SK-N-SH treated with all-trans-retinoic acid at 6 μM for 48 hours (cell line): ENCODE results near the gene ADAMTS2.

ENCODE experiments used
- ATAC-seq: fragments of 200-7000 bp; cut with Tn5 transposase; 3 replicates; pipeline ENCODE4 v1.9.1; 2020; ENCODE audit warnings: mild to moderate bottlenecking, moderate library complexity
- ARNTL ChIP-seq: fragments of 450-650 bp; formaldehyde crosslinking; IDR thresholded peaks from 2 replicates; pipeline ENCODE4 v1.5.0; 2020; ENCODE audit warnings: low read depth, mild to moderate bottlenecking, moderate library complexity, borderline replicate concordance
- BACH2 ChIP-seq: fragments of 250-450 bp; sonication (Bioruptor Pico); IDR thresholded peaks from 2 replicates; pipeline ENCODE4 v1.9.0; 2021; ENCODE audit warnings: mild to moderate bottlenecking, borderline replicate concordance
- CREB5 ChIP-seq: fragments of 250-450 bp; sonication (Bioruptor Pico); IDR thresholded peaks from 2 replicates; pipeline ENCODE4 v1.5.1; 2020; ENCODE audit warnings: low read depth, mild to moderate bottlenecking, moderate library complexity
- CSDC2 ChIP-seq: fragments of 250-450 bp; sonication (Bioruptor Pico); IDR thresholded peaks from 2 replicates; pipeline ENCODE4 v1.5.0; 2020; ENCODE audit warnings: mild to moderate bottlenecking, moderate library complexity
- CSRNP3 ChIP-seq: fragments of 250-450 bp; sonication (Bioruptor Pico); IDR thresholded peaks from 2 replicates; pipeline ENCODE4 v1.5.1; 2021; ENCODE audit warnings: mild to moderate bottlenecking, moderate library complexity
- ESRRG ChIP-seq: fragments of 250-450 bp; sonication (Bioruptor Pico); IDR thresholded peaks from 2 replicates; pipeline ENCODE4 v1.6.1; 2021; ENCODE audit warnings: mild to moderate bottlenecking
- GLIS3 ChIP-seq: fragments of 250-450 bp; sonication (Bioruptor Pico); IDR thresholded peaks from 2 replicates; pipeline ENCODE4 v1.5.0; 2020; ENCODE audit warnings: mild to moderate bottlenecking, moderate library complexity
- ISL1 ChIP-seq: fragments of 250-450 bp; sonication (Bioruptor Pico); IDR thresholded peaks from 2 replicates; pipeline ENCODE4 v2.1.2; 2022; ENCODE audit warnings: mild to moderate bottlenecking, moderate library complexity
- OSR1 ChIP-seq: fragments of 250-450 bp; sonication (Bioruptor Pico); IDR thresholded peaks from 2 replicates; pipeline ENCODE4 v1.8.0; 2022; ENCODE audit warnings: moderate library complexity, mild to moderate bottlenecking, inconsistent platforms
- PATZ1 ChIP-seq: fragments of 250-450 bp; sonication (Bioruptor Pico); IDR thresholded peaks from 2 replicates; pipeline ENCODE4 v1.8.0; 2020; ENCODE audit warnings: mild to moderate bottlenecking, moderate library complexity, borderline replicate concordance
- POU6F1 ChIP-seq: fragments of 250-450 bp; sonication (Bioruptor Pico); IDR thresholded peaks from 2 replicates; pipeline ENCODE4 v1.8.0; 2021; ENCODE audit warnings: low read depth, mild to moderate bottlenecking, moderate library complexity, borderline replicate concordance
- RARB ChIP-seq: fragments of 250-450 bp; sonication (Bioruptor Pico); IDR thresholded peaks from 2 replicates; pipeline ENCODE4 v1.8.0; 2021; ENCODE audit warnings: mild to moderate bottlenecking, moderate library complexity
- SNAI2 ChIP-seq: fragments of 250-450 bp; sonication (Bioruptor Pico); IDR thresholded peaks from 2 replicates; pipeline ENCODE4 v1.5.0; 2020; ENCODE audit warnings: mild to moderate bottlenecking, moderate library complexity
- TCF4 ChIP-seq: fragments of 250-450 bp; sonication (Bioruptor Pico); IDR thresholded peaks from 2 replicates; pipeline ENCODE4 v1.8.0; 2021; ENCODE audit warnings: mild to moderate bottlenecking, moderate library complexity, borderline replicate concordance
- TOX ChIP-seq: fragments of 250-450 bp; sonication (Bioruptor Pico); IDR thresholded peaks from 2 replicates; pipeline ENCODE4 v1.8.0; 2021; ENCODE audit warnings: mild to moderate bottlenecking, moderate library complexity, borderline replicate concordance
- TSHZ2 ChIP-seq: fragments of 250-450 bp; sonication (Bioruptor Pico); IDR thresholded peaks from 2 replicates; pipeline ENCODE4 v1.5.0; 2020; ENCODE audit warnings: mild to moderate bottlenecking, moderate library complexity
- ZC3H10 ChIP-seq: fragments of 250-450 bp; sonication (Bioruptor Pico); IDR thresholded peaks from 2 replicates; pipeline ENCODE4 v1.5.1; 2021; ENCODE audit warnings: mild to moderate bottlenecking, moderate library complexity
- ZFP3 ChIP-seq: fragments of 250-450 bp; sonication (Bioruptor Pico); IDR thresholded peaks from 2 replicates; pipeline ENCODE4 v1.5.0; 2020; ENCODE audit warnings: mild to moderate bottlenecking, moderate library complexity
- ZFP30 ChIP-seq: fragments of 450-650 bp; formaldehyde crosslinking; IDR thresholded peaks from 2 replicates; pipeline ENCODE4 v1.5.0; 2022; ENCODE audit warnings: mild to moderate bottlenecking, moderate library complexity
- ZNF565 ChIP-seq: fragments of 450-650 bp; formaldehyde crosslinking; conservative IDR thresholded peaks from 2 replicates; pipeline ENCODE4 v1.5.0; 2020; ENCODE audit warnings: low read depth, mild to moderate bottlenecking, moderate library complexity
- ZNF70 ChIP-seq: fragments of 450-650 bp; formaldehyde crosslinking; IDR thresholded peaks from 2 replicates; pipeline ENCODE4 v1.5.0; 2020; ENCODE audit warnings: mild to moderate bottlenecking, moderate library complexity

The ADAMTS2 gene

GRCh38 chr5:179208706-179209358 lies 136.4 kb downstream of the ADAMTS2 start (continued):
- no peak for TF ChIP-seq SNAI2 (CRISPR knock-in tag)
- TF ChIP-seq POU6F1 (CRISPR knock-in tag): no peak
- TF ChIP-seq ZFP30 (CRISPR knock-in tag): no peak
- no peak for TF ChIP-seq ZNF70
- TF ChIP-seq OSR1 (CRISPR knock-in tag): no peak

GRCh38 chr5:179207920-179208705 lies 137.1 kb downstream of the ADAMTS2 start:
- TF ChIP-seq TCF4 (no peak), POU6F1 (CRISPR knock-in tag) (no peak), CSRNP3 (CRISPR knock-in tag) (no peak), GLIS3 (CRISPR knock-in tag) (no peak), ESRRG (no peak), ZFP30 (CRISPR knock-in tag) (no peak), ZNF70 (no peak), ZC3H10 (CRISPR knock-in tag) (no peak), CSDC2 (CRISPR knock-in tag) (no peak), SNAI2 (CRISPR knock-in tag) (no peak)
- no peak for ATAC-seq

GRCh38 chr5:179207470-179207869 lies 137.8 kb downstream of the ADAMTS2 start:
- TF ChIP-seq ZC3H10 (CRISPR knock-in tag): no peak
- no peak for TF ChIP-seq POU6F1 (CRISPR knock-in tag)
- no peak for TF ChIP-seq ZFP30 (CRISPR knock-in tag)
- TF ChIP-seq ISL1 (CRISPR knock-in tag): no peak
- TF ChIP-seq CREB5: no peak
- no peak for TF ChIP-seq ZFP3 (CRISPR knock-in tag)
- TF ChIP-seq TOX (CRISPR knock-in tag): no peak
- no peak for TF ChIP-seq BACH2 (CRISPR knock-in tag)
- no peak for TF ChIP-seq TSHZ2 (CRISPR knock-in tag)
- no peak for TF ChIP-seq OSR1 (CRISPR knock-in tag)
- TF ChIP-seq SNAI2 (CRISPR knock-in tag): no peak
- TF ChIP-seq CSDC2 (CRISPR knock-in tag): no peak
- TF ChIP-seq PATZ1 (CRISPR knock-in tag): no peak
- TF ChIP-seq ZNF565 (CRISPR knock-in tag): no peak
- TF ChIP-seq GLIS3 (CRISPR knock-in tag): no peak
- no peak for TF ChIP-seq RARB
- no peak for TF ChIP-seq ARNTL
- no peak for ATAC-seq
